Omental fat pad (tissue), 4 donors: ENCODE data around the gene NSG1. TPM values are rescaled to one million over a fixed set of nuclear protein-coding genes. Genes with fewer than 3 reads are reported as not detected.

Source experiments
- ATAC-seq: fragments of 150-250 bp; one replicate; pipeline ENCODE4 v1.9.1; 2016; ENCODE audit warnings: mild to moderate bottlenecking, moderate library complexity; ENCODE audit not compliant: low FRiP score
- DNase-seq: peaks from one replicate; pipeline ENCODE4 v3.0.0-alpha.2; 2019; ENCODE audit warnings: low spot score
- total RNA-seq, 4 donors: library from RNA; depleted of rRNA; stranded (reverse); fragments of >200 nt; gene quantifications; one replicate each; pipeline ENCODE4 v1.1.0, GENCODE V29; 2016
- TF ChIP-seq, protein P1 (sequence below), 3 donors: fragments of 450-650 bp; IDR thresholded peaks; one replicate each; pipeline ENCODE4 v1.5.1; 2016 to 2017; ENCODE audit warnings: antibody characterized with exemption in 3 of 3, mild to moderate bottlenecking in 3 of 3, moderate library complexity in 2 of 3

The NSG1 gene
- total RNA-seq, 4 donors from 2014 or later: 1.6 to 15.3 (median 6.3) TPM

DNA sequence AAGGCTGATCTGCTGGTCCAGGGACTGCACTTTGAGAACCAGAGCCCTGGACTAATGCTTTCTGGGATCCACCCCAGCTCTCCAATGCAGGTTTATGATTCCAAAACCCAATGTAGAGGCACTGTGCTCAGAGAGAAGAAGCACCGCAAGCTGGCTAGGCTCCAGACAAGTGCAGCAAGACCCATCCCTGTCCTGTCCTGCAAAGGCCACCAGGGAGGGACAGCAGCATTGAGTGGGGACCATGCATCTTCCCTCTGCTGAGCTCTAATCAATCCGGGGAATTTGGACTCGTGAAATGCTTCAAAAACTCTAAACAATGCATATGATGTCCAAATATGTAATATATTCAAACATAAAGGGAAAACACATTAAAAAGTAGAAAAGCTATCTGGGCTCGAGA, 10.8 kb upstream of the NSG1 start:
- DNase-seq (no peak), ATAC-seq (no peak)
- TF ChIP-seq, protein P1, sequence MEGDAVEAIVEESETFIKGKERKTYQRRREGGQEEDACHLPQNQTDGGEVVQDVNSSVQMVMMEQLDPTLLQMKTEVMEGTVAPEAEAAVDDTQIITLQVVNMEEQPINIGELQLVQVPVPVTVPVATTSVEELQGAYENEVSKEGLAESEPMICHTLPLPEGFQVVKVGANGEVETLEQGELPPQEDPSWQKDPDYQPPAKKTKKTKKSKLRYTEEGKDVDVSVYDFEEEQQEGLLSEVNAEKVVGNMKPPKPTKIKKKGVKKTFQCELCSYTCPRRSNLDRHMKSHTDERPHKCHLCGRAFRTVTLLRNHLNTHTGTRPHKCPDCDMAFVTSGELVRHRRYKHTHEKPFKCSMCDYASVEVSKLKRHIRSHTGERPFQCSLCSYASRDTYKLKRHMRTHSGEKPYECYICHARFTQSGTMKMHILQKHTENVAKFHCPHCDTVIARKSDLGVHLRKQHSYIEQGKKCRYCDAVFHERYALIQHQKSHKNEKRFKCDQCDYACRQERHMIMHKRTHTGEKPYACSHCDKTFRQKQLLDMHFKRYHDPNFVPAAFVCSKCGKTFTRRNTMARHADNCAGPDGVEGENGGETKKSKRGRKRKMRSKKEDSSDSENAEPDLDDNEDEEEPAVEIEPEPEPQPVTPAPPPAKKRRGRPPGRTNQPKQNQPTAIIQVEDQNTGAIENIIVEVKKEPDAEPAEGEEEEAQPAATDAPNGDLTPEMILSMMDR (IDR thresholded peaks at IDR 0.05): no peak

DNA sequence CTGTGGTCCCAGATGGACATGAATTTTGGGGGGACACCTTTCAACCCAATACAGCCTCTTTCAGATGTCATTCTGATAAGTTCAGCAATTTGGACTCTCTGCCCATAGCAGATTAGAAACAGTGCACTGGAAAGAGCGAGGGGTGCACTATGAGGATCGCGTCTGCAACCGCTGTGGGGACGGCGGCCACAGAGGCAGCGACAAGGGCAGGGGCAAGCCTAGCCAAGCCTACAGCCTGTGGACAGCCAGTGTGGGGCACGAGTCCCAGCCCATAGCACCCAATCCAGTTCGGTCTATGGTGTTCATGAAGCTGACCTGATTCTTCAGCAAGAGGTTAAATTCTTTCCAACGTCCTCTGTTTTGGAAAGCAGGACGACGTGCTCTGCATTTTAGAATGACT, 9.7 kb upstream of the NSG1 start:
- TF ChIP-seq, protein P1 (IDR thresholded peaks at IDR 0.05): no peak
- DNase-seq (no peak), ATAC-seq (no peak)

DNA sequence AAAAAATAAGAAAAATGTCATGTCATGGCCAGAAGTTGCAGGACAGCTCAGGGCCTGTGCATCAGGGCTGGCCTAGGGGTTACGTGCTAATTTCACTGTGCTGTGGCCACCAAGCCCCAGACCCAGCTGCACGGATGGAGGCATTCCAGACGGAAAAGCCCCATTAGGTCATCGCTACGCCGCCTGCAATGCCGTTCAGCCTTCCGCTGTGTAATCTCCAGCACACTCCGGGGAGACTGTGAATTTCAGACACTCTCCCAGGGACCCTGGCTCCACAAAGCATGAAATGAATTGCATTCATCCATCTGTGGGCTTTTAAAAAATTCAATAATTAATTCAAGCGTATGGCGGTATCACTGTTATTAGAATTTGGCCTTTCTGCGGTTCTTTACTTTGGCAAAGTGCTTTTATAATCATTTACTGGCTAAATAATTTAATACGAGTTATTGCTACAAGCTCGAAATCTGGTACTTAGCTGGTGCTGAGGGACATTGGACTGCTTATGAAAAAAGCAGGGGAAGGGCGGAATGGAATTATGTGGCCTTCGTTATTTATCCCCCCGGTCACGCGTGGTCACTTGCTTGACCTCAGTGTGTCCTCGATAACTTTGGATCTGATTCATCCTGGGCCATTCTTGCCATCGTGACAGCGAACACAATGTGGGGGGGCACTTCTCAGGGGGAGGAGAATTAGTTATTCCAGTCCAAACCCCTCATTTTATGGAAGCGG, 9.0 kb upstream of the NSG1 start:
- no peak for DNase-seq
- ATAC-seq: no peak
- TF ChIP-seq, protein P1 (IDR thresholded peaks at IDR 0.05): no peak

DNA sequence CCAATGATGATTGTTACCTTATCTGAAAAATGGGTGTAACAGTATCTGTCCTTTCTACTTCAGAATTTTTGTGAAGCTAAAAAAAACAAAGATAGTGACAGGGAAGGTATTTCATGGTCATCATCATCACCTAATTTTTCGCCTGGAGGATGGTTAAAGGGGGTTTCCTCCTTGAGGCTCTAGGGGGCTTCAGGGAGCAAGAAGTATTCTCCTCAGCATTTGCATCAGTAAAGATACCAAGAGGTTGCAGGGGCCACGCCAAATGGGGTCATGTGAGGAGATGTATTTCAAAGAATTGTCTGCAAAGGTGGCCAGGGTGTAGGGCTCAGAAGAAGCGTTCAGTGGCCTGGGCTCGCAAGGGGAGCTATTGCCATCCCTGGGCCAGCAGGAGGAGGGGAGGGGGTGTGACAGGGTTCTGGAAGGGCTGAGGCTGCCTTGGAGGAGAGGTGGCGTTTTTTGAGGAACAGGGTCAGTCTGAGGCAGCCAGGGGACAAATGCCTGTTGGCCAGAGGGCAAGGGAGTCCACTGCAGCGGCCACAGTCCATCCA, 7.3 kb upstream of the NSG1 start:
- ATAC-seq (no peak), DNase-seq (no peak)
- TF ChIP-seq, protein P1 (IDR thresholded peaks at IDR 0.05): no peak

DNA sequence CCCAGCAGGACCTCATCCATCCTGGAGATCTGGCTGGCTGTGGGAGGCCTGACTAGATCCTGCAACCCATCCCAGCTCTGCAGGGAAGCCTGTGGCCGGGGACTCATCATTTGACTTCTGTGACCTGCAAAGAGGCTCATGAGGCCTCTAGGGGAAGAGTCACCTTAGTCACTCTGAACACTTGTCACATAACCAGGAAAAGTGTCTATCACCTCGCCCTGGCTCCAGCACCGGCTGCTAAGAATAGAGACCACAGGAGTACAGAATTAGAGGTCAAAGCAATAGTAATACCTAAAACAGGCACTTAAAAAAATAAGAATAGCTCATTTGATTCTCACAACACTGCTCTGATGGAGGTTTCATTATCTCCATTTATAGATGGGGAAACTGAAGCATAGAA, 3.8 kb upstream of the NSG1 start:
- no peak for DNase-seq
- no peak for ATAC-seq
- TF ChIP-seq, protein P1 (IDR thresholded peaks at IDR 0.05): no peak

DNA sequence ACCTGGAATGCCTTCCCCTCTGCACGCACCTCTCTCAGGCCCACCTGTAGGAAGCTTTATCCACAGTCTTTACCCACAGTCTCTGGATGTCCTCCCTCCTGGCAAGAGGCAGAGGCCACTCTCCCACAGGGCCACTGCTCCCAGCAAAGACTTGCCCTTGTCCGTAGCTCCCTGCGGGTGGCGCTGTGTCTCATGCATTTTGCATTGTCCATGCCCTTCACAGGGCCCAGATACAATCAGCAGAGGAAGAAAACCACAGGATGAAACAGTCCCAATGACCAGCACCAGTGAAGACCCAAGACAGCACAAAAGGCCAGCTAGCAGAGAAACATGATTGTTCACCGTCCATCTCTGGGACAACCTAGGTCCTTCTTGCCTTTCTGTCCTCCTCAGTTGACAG, 2.1 kb upstream of the NSG1 start:
- no peak for ATAC-seq
- TF ChIP-seq, protein P1 (IDR thresholded peaks at IDR 0.05): no peak
- no peak for DNase-seq

DNA sequence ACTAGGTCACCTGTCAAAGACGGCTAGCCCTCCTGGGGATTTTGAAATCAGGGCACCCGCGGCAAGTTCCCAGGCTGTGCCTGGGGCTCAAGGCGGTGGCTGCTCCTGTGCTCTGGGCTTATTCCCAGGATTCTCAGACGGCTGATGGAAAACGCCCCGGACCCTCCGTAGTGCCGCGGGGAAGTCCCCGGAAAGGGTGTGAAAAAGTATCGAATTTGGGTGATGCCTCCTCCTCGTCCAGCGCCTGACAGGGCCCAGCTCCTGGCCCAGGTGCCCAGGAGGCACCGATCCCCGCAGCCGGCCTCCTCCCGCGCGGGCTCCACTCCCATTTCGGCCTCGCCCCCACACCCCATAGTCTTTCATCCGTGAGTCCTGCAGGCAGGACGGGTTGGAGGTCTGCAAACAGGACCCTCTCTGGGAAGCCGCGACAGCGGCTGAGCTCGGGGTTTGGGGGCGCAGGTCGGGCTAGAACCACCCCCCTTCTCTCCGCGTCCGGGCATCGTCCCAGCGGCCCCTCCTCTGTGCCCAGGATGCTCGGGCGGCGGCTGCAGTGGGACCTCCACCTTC, 1.1 kb upstream of the NSG1 start:
- ATAC-seq: no peak
- no peak for DNase-seq
- TF ChIP-seq, protein P1 (IDR thresholded peaks at IDR 0.05): no peak
